AG04450 (cell line): ENCODE measurements around the gene RPL22. TPM values are rescaled to one million over a fixed set of nuclear protein-coding genes. Genes with fewer than 3 reads are reported as not detected.
A peak's percentile ranks its signal among the peaks of the same experiment; 100 is the strongest.

Experiments
- CTCF ChIA-PET: fragments of 300-600, 350-600 bp; formaldehyde crosslinking; extraction: SDS; loops from one replicate; lab custom pipeline; 2022; ENCODE audit warnings: antibody characterized with exemption, inconsistent platforms; lab: Charles Lee
- POLR2A ChIA-PET: fragments of 350-600 bp; formaldehyde crosslinking; extraction: SDS; loops from one replicate; lab custom pipeline; 2021; ENCODE audit warnings: antibody characterized with exemption, inconsistent platforms; lab: Yijun Ruan, JAX
- DNase-seq: peaks from one replicate; pipeline ENCODE4 v3.0.0-alpha.2; 2011; ENCODE audit warnings: low read depth, low spot score
- H3K27ac ChIP-seq: one replicate; pipeline ENCODE4 v1.5.1; 2012; ENCODE audit warnings: low read depth, low read length, control low read depth
- H3K27me3 ChIP-seq: one replicate; pipeline ENCODE4 v1.6.0; 2012; ENCODE audit warnings: low read length; ENCODE audit not compliant: control insufficient read depth, insufficient read depth
- H3K4me3 ChIP-seq: 2 replicates; pipeline ENCODE4 v1.5.1; 2011; ENCODE audit warnings: mild to moderate bottlenecking, low read depth, low read length, control low read depth
- H3K9me3 ChIP-seq: 2 replicates; pipeline ENCODE4 v1.5.1; 2012; ENCODE audit warnings: low read length; ENCODE audit not compliant: control insufficient read depth, insufficient read depth
- polyA plus RNA-seq: library from polyadenylated mRNA; depleted of rRNA; stranded (reverse); fragments of >200 nt; gene quantifications from 2 replicates; pipeline ENCODE4 v1.2.3, GENCODE V29; 2011
- TF ChIP-seq, protein P1 (sequence below): IDR thresholded peaks from 2 replicates; pipeline ENCODE4 v1.5.1; 2011; ENCODE audit warnings: low read depth, low read length, control low read depth, inconsistent platforms

The RPL22 gene
- polyA plus RNA-seq, 1 experiment, result 393 TPM

- no peak overlapping the region for H3K4me3 ChIP-seq
- DNase-seq, result no peak
- CTCF ChIA-PET, result interaction anchor here (1.0 to 1.5 kb wide), 4 partner anchors 8 to 187 kb away, joined by 3 to 8 read pairs (median 4); no protein-coding TSS in a partner anchor
- TF ChIP-seq, protein P1, sequence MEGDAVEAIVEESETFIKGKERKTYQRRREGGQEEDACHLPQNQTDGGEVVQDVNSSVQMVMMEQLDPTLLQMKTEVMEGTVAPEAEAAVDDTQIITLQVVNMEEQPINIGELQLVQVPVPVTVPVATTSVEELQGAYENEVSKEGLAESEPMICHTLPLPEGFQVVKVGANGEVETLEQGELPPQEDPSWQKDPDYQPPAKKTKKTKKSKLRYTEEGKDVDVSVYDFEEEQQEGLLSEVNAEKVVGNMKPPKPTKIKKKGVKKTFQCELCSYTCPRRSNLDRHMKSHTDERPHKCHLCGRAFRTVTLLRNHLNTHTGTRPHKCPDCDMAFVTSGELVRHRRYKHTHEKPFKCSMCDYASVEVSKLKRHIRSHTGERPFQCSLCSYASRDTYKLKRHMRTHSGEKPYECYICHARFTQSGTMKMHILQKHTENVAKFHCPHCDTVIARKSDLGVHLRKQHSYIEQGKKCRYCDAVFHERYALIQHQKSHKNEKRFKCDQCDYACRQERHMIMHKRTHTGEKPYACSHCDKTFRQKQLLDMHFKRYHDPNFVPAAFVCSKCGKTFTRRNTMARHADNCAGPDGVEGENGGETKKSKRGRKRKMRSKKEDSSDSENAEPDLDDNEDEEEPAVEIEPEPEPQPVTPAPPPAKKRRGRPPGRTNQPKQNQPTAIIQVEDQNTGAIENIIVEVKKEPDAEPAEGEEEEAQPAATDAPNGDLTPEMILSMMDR, result no peak
- no peak overlapping the region for H3K27ac ChIP-seq
- H3K9me3 ChIP-seq, result peaks cover 4% of the 10 kb centered on the region; the same call in 1 of the 2 replicates
- peaks cover 48% of the 10 kb centered on the region for H3K27me3 ChIP-seq
- POLR2A ChIA-PET, result no interaction called here
These were observed 39.9 kb upstream of the RPL22 start for GRCh38 chr1:6239213-6239752.

- TF ChIP-seq, protein P1, result no peak
- ChIA-PET CTCF (interaction anchor here (0.8 to 1.1 kb wide), 4 partner anchors 8 to 32 kb away, joined by 3 to 4 read pairs (median 3); no protein-coding TSS in a partner anchor), POLR2A (no interaction called here)
- Histone ChIP-seq H3K4me3 (no peak overlapping the region), H3K27me3 (peaks cover 30% of the 10 kb centered on the region), H3K9me3 (peaks cover 4% of the 10 kb centered on the region; the same call in 1 of the 2 replicates), H3K27ac (no peak overlapping the region)
- DNase-seq, result no peak
These were observed 37.7 kb upstream of the RPL22 start for GRCh38 chr1:6237093-6237492.

DNA sequence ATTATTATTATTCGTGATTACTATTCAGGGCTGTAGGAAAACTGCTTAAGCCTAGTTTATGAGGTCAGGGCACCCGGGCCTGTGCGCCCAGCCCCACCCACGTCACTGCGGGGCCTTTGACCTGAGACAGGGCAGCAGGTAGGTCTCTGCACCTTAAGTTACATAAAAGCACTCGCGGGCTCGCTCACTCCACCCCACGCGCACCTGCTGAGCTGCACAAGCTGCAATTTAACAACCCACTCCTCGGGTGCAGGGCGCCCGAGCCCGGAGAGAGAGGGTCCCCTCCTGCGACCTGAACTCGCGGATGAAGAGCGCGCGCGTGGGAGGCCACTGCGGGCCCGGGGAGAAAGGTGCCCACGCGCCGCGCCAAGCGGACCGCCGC is 35.9 kb upstream of the RPL22 start:
- TF ChIP-seq, protein P1, result no peak
- POLR2A ChIA-PET, result no interaction called here
- no peak overlapping the region for H3K27ac ChIP-seq
- no peak for DNase-seq
- peaks cover 12% of the 10 kb centered on the region for H3K27me3 ChIP-seq
- CTCF ChIA-PET, result interaction anchor here (0.9 to 1.0 kb wide), 2 partner anchors 11 to 30 kb away, joined by 3 to 7 read pairs; no protein-coding TSS in a partner anchor
- H3K4me3 ChIP-seq, result peak overlapping the region; percentile 82
- peaks cover 4% of the 10 kb centered on the region; the same call in 1 of the 2 replicates for H3K9me3 ChIP-seq

DNA sequence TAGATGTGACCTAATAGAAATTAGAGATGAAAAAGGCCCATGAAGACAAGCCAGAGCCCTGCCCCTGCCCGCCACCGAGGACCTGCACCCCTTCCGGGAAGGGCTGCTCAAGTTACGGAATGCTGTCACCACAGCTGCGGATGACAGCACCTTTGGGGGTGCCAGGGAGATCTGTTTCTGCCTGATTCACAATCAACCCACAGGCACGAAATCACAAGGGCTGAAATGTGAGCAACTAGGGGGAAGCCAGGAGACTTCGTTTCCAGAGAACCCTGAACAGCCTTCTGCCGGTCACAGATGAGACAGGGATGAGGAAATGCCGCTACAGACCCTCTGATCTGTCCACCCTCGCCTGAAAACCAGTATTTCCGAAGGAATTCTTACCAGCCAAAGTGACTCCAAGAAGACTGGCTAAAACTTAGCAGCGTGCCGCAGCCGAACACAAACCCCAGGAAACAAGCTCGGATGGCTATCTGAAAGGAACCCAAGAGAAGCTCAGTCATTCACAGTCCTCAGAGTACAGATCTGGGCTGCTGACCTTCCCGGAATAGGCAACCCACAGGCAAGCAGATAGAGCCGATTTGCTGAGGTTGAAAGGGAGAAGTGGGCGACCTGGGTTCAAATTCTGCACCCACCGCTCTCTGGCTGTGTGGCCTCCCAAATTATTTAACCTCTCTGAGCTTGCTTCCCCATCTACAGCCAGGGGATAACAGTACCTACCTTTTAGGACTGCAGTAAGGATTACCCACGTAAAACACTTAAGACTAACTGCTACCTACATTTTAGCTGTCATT is 35.3 kb upstream of the RPL22 start:
- TF ChIP-seq, protein P1, result no peak
- DNase-seq, result no peak
- peaks cover 4% of the 10 kb centered on the region; the same call in 1 of the 2 replicates for H3K9me3 ChIP-seq
- POLR2A ChIA-PET, result no interaction called here
- peak overlapping the region; percentile 82 for H3K4me3 ChIP-seq
- CTCF ChIA-PET, result interaction anchor here (0.9 to 1.0 kb wide), 2 partner anchors 11 to 30 kb away, joined by 3 to 7 read pairs; no protein-coding TSS in a partner anchor
- H3K27ac ChIP-seq, result no peak overlapping the region
- H3K27me3 ChIP-seq, result peaks cover 10% of the 10 kb centered on the region
